GM19043 (cell line): ENCODE data around the gene STK10.
"Not testable (repeated sequence)": the region's sequence is repeated elsewhere in the genome, so short reads cannot be mapped to it uniquely, and the experiment has no call there.

Experiments used
- ATAC-seq: cut with Tn5 transposase; IDR thresholded peaks from one replicate; pipeline ENCODE4 v1.9.1; 2021; ENCODE audit warnings: low read depth; ENCODE audit not compliant: unreplicated experiment

Gene STK10

GRCh38 chr5:172167895-172168294 lies 20.1 kb downstream of the STK10 start:
- ATAC-seq: no peak

GRCh38 chr5:172166030-172166826 lies 21.8 kb downstream of the STK10 start:
- ATAC-seq: no peak

GRCh38 chr5:172165465-172165864 lies 22.6 kb downstream of the STK10 start:
- peak; percentile 56 for ATAC-seq

DNA sequence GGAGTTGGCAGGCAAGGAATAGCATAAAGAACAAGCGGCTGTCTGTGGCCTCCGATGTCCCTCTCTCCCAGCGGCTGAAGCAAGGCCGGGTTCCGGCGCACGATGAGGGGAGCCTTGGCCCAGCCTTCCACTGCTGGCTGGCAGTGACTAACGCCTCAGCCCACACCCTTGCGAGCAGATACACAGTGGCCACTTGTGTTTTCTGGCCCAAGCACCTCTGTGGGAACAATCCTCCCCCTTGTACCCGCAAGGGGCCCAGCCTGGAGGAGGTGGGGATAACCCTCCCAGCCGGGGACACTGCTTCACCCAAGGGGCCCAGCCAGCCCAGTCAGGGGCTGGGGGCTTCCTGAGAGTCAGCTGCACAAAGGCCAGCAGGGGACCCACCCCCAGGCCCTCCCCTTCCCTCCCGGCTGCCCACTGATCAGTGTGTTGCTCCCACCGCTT lies 23.2 kb downstream of the STK10 start:
- no peak for ATAC-seq

DNA sequence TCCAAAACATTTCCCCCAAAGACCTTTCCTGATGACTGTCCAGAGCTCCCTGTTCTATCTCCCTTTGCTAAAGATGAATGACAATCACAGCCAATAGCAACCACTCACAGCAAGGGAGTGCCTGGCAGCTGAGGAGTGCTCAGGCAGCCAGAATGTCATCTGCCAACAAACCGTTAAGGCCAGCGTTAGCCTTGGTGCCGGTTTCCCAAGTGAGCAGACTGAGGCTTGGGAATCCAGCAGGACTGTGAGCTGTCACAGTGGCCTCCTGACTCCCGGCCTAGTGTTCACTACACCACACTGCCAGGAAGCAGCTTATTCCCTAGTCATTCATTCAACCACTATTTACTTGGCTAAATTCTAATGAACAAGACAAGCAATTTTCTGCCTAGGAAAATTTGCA lies 24.7 kb downstream of the STK10 start:
- no peak for ATAC-seq

GRCh38 chr5:172162987-172163343 lies 25.1 kb downstream of the STK10 start:
- no peak for ATAC-seq

- ATAC-seq: no peak
These were observed 25.6 kb downstream of the STK10 start for GRCh38 chr5:172162323-172162986.

GRCh38 chr5:172160506-172160905 lies 27.5 kb downstream of the STK10 start:
- no peak for ATAC-seq

GRCh38 chr5:172159016-172159415 lies 29.0 kb downstream of the STK10 start:
- ATAC-seq: no peak

- no peak for ATAC-seq
These were observed 31.5 kb downstream of the STK10 start for GRCh38 chr5:172156541-172156994.

DNA sequence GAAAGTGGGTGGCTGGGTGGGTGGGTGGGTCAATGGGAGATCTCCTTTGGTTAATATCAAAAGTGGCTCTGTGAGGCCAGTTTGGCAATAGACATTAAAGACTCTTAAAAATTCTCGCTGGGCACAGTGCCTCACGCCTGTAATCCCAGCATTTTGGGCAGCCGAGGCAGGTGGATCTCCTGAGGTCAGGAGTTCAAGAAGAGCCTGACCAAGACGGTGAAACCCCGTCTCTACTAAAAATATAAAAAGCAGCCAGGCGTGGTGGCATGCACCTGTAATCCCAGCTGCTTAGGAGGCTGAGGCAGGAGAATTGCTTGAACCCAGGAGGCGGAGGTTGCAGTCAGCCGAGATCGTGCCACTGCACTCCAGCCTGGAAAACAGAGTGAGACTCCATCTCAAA lies 32.9 kb downstream of the STK10 start:
- ATAC-seq: not testable (repeated sequence)

- ATAC-seq: no peak
These were observed 34.3 kb downstream of the STK10 start for GRCh38 chr5:172153695-172154094.

DNA sequence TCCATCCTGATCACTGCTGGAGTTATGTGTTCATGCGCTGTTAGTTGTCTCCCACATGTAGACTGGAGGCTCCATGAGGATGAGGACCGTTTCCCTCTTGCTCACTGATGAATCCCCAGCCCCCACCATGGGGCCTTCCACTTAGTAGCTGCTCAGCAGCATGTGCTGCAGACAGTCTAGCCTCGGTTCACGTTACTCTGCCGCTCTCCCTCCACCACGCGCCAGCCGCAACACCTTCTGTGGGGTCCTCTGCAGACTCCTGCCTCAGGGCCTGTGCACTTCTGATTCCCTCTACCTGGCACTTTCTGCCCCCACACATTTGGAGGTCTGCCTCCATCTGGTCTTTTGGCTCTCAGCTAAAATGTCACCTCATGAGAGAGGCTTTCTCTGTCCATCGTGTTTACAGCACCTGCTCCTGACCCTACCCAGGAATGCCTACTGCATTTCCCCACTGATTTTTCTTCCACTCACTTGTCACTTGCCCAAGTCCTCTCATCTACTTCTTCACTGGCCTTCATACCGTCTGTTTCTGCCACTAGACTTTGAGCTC lies 36.3 kb downstream of the STK10 start:
- no peak for ATAC-seq

- peak; percentile 53 for ATAC-seq
These were observed 37.3 kb downstream of the STK10 start for GRCh38 chr5:172150514-172151425.

- not testable (repeated sequence) for ATAC-seq
These were observed 38.5 kb downstream of the STK10 start for GRCh38 chr5:172149481-172149880.

GRCh38 chr5:172149073-172149472 lies 39.0 kb downstream of the STK10 start:
- no peak for ATAC-seq

DNA sequence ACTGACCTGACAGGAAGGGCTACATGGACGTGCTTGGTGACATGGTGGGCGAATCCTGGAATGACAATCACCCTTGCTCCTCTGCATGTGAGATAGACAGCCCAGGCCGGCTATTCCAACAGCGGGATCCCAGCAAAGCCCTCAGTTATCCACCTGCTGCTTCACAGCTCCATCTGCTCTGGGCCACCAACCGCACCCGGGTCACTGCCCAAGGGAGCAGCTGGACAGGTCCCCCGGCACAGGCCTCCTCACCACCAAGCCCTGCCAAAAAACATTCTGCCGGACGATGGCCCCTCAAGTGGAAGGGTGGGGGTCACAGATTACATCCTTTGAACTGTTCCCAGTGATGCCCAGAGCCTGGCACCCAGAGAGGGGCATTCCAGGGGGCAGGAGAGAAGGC lies 39.6 kb downstream of the STK10 start:
- ATAC-seq: no peak

DNA sequence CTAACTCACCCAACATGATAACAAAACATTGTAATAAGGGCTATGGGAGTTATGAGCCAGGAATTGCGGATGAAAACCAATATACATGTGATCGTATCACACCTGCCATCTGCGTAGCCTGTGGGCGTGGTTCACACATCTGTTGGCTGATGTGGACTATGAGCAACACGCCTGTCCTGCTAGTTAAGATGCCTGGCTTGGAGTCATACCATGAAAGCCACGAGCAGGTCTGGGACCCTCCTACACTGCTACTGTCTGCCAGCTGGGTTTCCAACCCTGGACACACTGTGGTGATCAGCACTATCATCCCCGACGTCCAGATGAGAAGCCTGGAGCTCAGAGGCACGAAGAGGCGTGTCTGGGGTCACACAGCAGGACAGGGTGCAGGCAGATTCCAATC lies 40.2 kb downstream of the STK10 start:
- no peak for ATAC-seq

DNA sequence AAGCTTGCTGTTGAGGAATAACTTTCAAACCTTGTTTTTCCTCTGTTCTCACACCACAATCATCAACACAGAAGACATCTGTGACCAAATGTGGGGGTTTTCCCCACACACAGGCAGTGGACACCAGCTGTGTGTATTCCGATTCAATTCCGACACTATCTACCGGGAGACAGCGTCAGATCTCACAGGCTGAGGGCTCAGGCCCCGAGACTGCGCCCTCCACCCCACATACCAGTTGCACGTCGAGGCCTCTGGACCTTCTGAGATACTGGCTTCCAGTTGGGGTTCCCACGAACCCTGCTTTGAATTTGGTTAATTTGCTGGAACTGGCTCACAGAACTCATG lies 41.3 kb downstream of the STK10 start:
- ATAC-seq: no peak

- no peak for ATAC-seq
These were observed 41.9 kb downstream of the STK10 start for GRCh38 chr5:172145870-172146747.
